Endothelial cell of umbilical vein (primary cell): ENCODE data around the gene UGT1A5. TPM values are rescaled to one million over a fixed set of nuclear protein-coding genes. Genes with fewer than 3 reads are reported as not detected.

Experiments used
- BruUV-seq: library from RNA; stranded (reverse); fragments of 400-500 nt; replicated peaks from 2 replicates; lab custom pipeline; 2021; lab: Mats Ljungman, UMichigan
- CTCF ChIA-PET: fragments of 300-600, 350-600 bp; sonication (Branson Sonifier 250); formaldehyde crosslinking; loops from one replicate; lab custom pipeline; 2021; ENCODE audit warnings: antibody characterized with exemption, inconsistent platforms; lab: Charles Lee
- POLR2A ChIA-PET: fragments of 300-600, 350-600 bp; sonication (Branson Sonifier 250); formaldehyde crosslinking; loops from one replicate; lab custom pipeline; 2021; ENCODE audit warnings: antibody characterized with exemption, inconsistent platforms; lab: Charles Lee
- DNase-seq: peaks from one replicate; pipeline ENCODE4 v3.0.0-alpha.2; 2011; ENCODE audit warnings: low read depth, low spot score
- FAIRE-seq: peaks from 2 replicates; lab custom pipeline; 2011; peaks lifted over from hg19 to GRCh38; lab: Jason Lieb, UNC
- H2AFZ ChIP-seq: 2 replicates; pipeline ENCODE4 v1.6.0; 2012; ENCODE audit warnings: low read depth, low read length, control low read depth, inconsistent platforms
- H3K27ac ChIP-seq: 2 replicates; pipeline ENCODE4 v1.5.1; 2011; ENCODE audit warnings: low read depth, mild to moderate bottlenecking, control low read depth, low read length, moderate library complexity; ENCODE audit not compliant: insufficient read depth
- H3K27me3 ChIP-seq, 2 experiments: 2 replicates each; pipeline versions ENCODE4 v1.6.0 to v1.6.1; 2011; ENCODE audit warnings: low read length in 2 of 2, mixed read lengths in 1 of 2; ENCODE audit not compliant: control insufficient read depth in 2 of 2, insufficient read depth in 2 of 2
- H3K36me3 ChIP-seq, 2 experiments: 2 replicates in 1 of 2; 3 replicates in 1 of 2; pipeline ENCODE4 v1.5.1; 2011; ENCODE audit warnings: low read length in 2 of 2, mild to moderate bottlenecking in 1 of 2, moderate library complexity in 1 of 2; ENCODE audit not compliant: control insufficient read depth in 2 of 2, insufficient read depth in 2 of 2; ENCODE audit errors: extremely low read depth in 1 of 2
- H3K4me1 ChIP-seq: 3 replicates; pipeline ENCODE4 v1.5.1; 2011; ENCODE audit warnings: mild to moderate bottlenecking, low read length; ENCODE audit not compliant: control insufficient read depth, insufficient read depth; ENCODE audit errors: extremely low read depth
- H3K4me2 ChIP-seq: 2 replicates; pipeline ENCODE4 v1.6.1; 2011; ENCODE audit warnings: low read length, control low read depth, mixed read lengths; ENCODE audit not compliant: insufficient read depth
- H3K4me3 ChIP-seq, 3 experiments: fragments of 200-600 bp in 1 of 3; sonication (generic), shearing (Covaris generic) in 1 of 3; replicated peaks in 1 of 3; 2 replicates each; pipeline ENCODE4 v1.5.1; 2011 to 2016; ENCODE audit warnings: control low read depth in 3 of 3, low read length in 3 of 3, mild to moderate bottlenecking in 2 of 3, inconsistent platforms in 1 of 3, low read depth in 1 of 3, moderate library complexity in 1 of 3; ENCODE audit not compliant: insufficient read depth in 1 of 3
- H3K79me2 ChIP-seq: 2 replicates; pipeline ENCODE4 v1.6.0; 2012; ENCODE audit warnings: low read length, inconsistent platforms; ENCODE audit not compliant: control insufficient read depth, insufficient read depth
- H3K9ac ChIP-seq: replicated peaks from 2 replicates; pipeline ENCODE3; 2011; ENCODE audit warnings: low read length, control low read depth; ENCODE audit not compliant: insufficient read depth; ENCODE audit errors: extremely low read depth
- H3K9me1 ChIP-seq: replicated peaks from 3 replicates; pipeline ENCODE4 v1.6.0; 2011; ENCODE audit warnings: mild to moderate bottlenecking, low read length; ENCODE audit not compliant: control insufficient read depth, insufficient read depth; ENCODE audit errors: extremely low read depth
- H3K9me3 ChIP-seq: replicated peaks from 2 replicates; pipeline ENCODE4 v1.5.1; 2012; ENCODE audit warnings: low read length, inconsistent platforms; ENCODE audit not compliant: control insufficient read depth, insufficient read depth
- H4K20me1 ChIP-seq: replicated peaks from 2 replicates; pipeline ENCODE3; 2011; ENCODE audit warnings: mild to moderate bottlenecking, low read length; ENCODE audit not compliant: control insufficient read depth, insufficient read depth; ENCODE audit errors: extremely low read depth
- EZH2 ChIP-seq: IDR thresholded peaks from 2 replicates; pipeline ENCODE4 v1.6.1; 2012; ENCODE audit warnings: borderline replicate concordance, low read depth, mild to moderate bottlenecking, moderate library complexity, low read length, inconsistent platforms; ENCODE audit not compliant: severe bottlenecking
- FOS ChIP-seq: IDR thresholded peaks from 2 replicates; pipeline ENCODE4 v1.6.1; 2011; ENCODE audit warnings: mild to moderate bottlenecking, low read length, moderate library complexity, borderline replicate concordance; ENCODE audit not compliant: insufficient read depth
- GATA2 ChIP-seq: IDR thresholded peaks from 2 replicates; pipeline ENCODE4 v1.7.0; 2011; ENCODE audit warnings: low read depth, mild to moderate bottlenecking, moderate library complexity, mixed read lengths, low read length; ENCODE audit not compliant: insufficient read length, insufficient read depth
- JUN ChIP-seq: IDR thresholded peaks from 2 replicates; pipeline ENCODE4 v1.6.1; 2011; ENCODE audit warnings: borderline replicate concordance, low read depth; ENCODE audit not compliant: insufficient read length, insufficient read depth
- MYC ChIP-seq: IDR thresholded peaks from one replicate; pipeline ENCODE4 v1.6.1; 2011; ENCODE audit warnings: mild to moderate bottlenecking, low read depth, low read length
- POLR2A ChIP-seq: IDR thresholded peaks from 2 replicates; pipeline ENCODE4 v1.6.1; 2012; ENCODE audit warnings: low read depth, mild to moderate bottlenecking, control low read depth, low read length
- POLR2AphosphoS5 ChIP-seq: IDR thresholded peaks from 2 replicates; pipeline ENCODE4 v1.6.1; 2012; ENCODE audit warnings: low read depth, mild to moderate bottlenecking, control low read depth, low read length, moderate library complexity; ENCODE audit not compliant: insufficient read depth
- dilution Hi-C: fragments of 300-500 bp; cut with MboI; formaldehyde crosslinking; loops from one replicate; pipeline ENCODE4 v1.15.0; 2019; ENCODE audit warnings: low sequenced_read_pairs; ENCODE audit not compliant: extremely low pct_ligation_motif_present
- intact Hi-C: fragments of 100-400 bp; cut with micrococcal nuclease; formaldehyde crosslinking; loops from one replicate; pipeline ENCODE4 v1.10.0; 2022
- polyA plus RNA-seq, 4 experiments: library from polyadenylated mRNA; depleted of rRNA in 3 of 4; stranded (reverse) in 3 of 4; unstranded in 1 of 4; fragments of >200 nt; gene quantifications; 2 replicates each; pipeline versions ENCODE4 v1.2.1 to v1.2.3, GENCODE V29; 2011 to 2012; ENCODE audit warnings: missing spikeins in 1 of 4
- total RNA-seq: library from RNA; stranded (reverse); gene quantifications from 2 replicates; pipeline ENCODE4 v1.2.3, GENCODE V29; 2021
- TF ChIP-seq, protein P1 (sequence below), 2 donors: IDR thresholded peaks; 1 replicate in 1 of 2; 2 replicates in 1 of 2; pipeline ENCODE4 v1.5.1; 2011; ENCODE audit warnings: low read length in 2 of 2, mild to moderate bottlenecking in 2 of 2, moderate library complexity in 2 of 2, control low read depth in 1 of 2, inconsistent platforms in 1 of 2, low read depth in 1 of 2; ENCODE audit not compliant: insufficient read depth in 1 of 2; ENCODE audit errors: extremely low read depth in 1 of 2
- TF ChIP-seq, protein P2 (sequence below): IDR thresholded peaks from 2 replicates; pipeline ENCODE4 v1.6.1; 2011; ENCODE audit not compliant: insufficient read depth, insufficient read length

The UGT1A5 gene
- total and polyA plus RNA-seq, 2 donors (not counting 3 experiments of a cell fraction or from before 2014, with no cell fraction given), result not detected

DNA sequence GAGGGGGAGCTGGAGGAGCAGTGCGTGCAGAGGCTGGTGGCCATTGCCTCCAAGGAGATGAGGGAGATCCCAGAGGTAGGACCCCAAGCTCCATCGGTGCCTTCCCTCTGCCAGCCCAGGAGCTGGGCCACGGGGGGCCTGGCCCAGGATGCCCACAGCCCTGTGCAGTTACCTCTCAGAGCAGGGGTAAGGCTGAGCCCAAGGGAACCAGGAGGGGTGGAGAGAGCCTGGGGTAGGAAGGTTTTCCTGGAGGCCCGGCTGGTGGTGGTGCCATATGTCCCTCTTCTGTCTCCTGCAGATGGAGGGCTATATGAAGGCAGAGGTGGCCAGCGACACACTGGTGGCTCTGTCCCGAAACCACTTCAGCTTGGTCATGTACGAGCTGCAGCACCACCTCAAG lies 76.8 kb downstream of the UGT1A5 start:
- Histone ChIP-seq H3K4me1 (no peaks in the 10 kb centered on the region), H3K9ac (no peak overlapping the region), H3K9me3 (no peaks in the 10 kb centered on the region), H3K4me3 (no peak overlapping the region), H3K79me2 (no peaks in the 10 kb centered on the region), H3K9me1 (no peaks in the 10 kb centered on the region), H4K20me1 (no peaks in the 10 kb centered on the region), H3K27ac (no peak overlapping the region), H3K36me3 (no peaks in the 10 kb centered on the region), H3K27me3 (no peaks in the 10 kb centered on the region), H2AFZ (no peak overlapping the region), H3K4me2 (no peak overlapping the region)
- intact Hi-C loops (no loop called here), dilution Hi-C loops (no loop called here)
- TF ChIP-seq EZH2, result no peak
- no peak for TF ChIP-seq GATA2
- no peak for TF ChIP-seq FOS
- TF ChIP-seq, protein P1, sequence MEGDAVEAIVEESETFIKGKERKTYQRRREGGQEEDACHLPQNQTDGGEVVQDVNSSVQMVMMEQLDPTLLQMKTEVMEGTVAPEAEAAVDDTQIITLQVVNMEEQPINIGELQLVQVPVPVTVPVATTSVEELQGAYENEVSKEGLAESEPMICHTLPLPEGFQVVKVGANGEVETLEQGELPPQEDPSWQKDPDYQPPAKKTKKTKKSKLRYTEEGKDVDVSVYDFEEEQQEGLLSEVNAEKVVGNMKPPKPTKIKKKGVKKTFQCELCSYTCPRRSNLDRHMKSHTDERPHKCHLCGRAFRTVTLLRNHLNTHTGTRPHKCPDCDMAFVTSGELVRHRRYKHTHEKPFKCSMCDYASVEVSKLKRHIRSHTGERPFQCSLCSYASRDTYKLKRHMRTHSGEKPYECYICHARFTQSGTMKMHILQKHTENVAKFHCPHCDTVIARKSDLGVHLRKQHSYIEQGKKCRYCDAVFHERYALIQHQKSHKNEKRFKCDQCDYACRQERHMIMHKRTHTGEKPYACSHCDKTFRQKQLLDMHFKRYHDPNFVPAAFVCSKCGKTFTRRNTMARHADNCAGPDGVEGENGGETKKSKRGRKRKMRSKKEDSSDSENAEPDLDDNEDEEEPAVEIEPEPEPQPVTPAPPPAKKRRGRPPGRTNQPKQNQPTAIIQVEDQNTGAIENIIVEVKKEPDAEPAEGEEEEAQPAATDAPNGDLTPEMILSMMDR (IDR thresholded peaks at IDR 0.05; ENCODE audit: extremely low read depth in 1 of 2, insufficient read depth in 1 of 2, low read depth in 1 of 2, low read length in 2 of 2), result no peak
- TF ChIP-seq JUN, result no peak
- TF ChIP-seq POLR2A, result no peak
- TF ChIP-seq, protein P2, sequence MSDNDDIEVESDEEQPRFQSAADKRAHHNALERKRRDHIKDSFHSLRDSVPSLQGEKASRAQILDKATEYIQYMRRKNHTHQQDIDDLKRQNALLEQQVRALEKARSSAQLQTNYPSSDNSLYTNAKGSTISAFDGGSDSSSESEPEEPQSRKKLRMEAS, result no peak
- TF ChIP-seq POLR2AphosphoS5, result no peak
- no peak for TF ChIP-seq MYC
- ChIA-PET CTCF (no interaction called here), POLR2A (no interaction called here)
- no TSS peak for BruUV-seq
- DNase-seq (no peak), FAIRE-seq (no peak)
